Activated CD8-positive, alpha-beta memory T cell treated with anti-CD3 and anti-CD28 coated beads for 24 hours (primary cell): ENCODE measurements around the gene BNIP3.

Experiments used
- DNase-seq: peaks from one replicate; pipeline ENCODE4 v3.0.0-alpha.2; 2020

Gene BNIP3

DNA sequence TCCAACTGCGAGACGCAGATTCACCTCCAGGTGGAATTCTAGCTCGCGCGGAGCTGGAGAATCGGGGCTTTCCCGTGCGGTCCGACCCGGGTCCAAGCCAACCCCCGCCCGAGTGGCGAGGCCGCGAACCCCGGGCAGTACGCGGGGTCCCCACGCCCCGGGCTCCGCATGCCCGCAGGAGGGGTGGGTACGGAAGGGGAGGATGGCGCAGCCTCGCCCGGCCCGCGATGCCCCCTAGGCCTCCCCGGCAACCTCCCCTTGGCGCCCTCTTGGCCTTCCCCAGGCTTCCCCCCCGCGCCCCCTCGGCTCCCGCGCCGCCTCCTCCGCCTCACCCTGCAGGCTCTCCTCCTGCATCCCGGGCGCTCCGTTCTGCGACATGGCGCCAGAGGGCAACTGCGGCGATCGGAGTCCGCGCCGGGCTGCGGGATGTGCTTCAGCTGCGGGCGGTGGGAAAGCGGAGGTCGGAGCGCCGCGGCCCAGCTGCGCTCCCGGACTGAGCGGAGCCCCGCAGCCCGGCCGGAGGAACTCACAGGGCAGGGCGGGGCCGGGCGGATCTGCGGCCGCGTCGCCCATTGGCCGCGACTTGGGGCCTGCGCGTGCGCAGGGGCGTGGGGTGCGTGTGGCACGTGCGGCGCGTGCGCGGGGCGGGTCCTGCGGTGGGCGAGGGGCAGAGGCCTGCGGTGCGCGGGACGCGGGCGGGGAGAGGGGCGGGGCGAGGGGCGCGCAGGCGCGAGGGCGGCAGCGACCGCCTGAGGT lies at the start of gene BNIP3:
Gene BNIP3 (minus strand): TSS at position 495 of the 756 bp plus-strand sequence. CDS start 117 bp downstream, at position 378.
- DNase-seq, result peak; percentile 96

DNA sequence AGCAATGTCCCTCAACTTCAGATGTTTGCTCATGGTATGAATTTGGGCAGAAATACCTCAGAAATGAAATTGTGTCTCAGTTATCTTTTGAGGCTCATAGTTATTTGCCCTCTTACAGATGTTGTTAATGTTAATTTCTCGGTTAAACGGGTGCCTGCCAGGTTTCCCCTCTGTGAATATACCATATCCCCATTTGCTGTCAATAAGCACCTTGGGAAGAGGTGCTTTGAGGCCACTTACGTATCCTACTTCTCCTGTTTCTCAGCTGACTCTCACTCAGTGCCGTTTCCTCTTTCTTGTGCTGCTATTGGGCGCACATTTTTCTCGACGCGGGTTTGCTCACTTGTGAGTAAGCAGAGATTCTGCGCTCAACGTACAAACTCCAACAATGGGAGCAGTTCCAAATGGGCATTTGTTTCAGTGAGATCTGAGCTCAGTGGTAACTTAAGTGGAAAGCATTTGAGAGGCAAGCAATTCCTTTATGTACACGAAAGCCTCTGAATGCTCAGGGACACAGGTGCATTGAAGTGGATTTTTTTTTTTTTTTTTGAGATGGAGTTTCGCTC lies 49.3 kb upstream of the BNIP3 start:
- no peak for DNase-seq

GRCh38 chr10:132028706-132029105 lies 47.0 kb upstream of the BNIP3 start:
- no peak for DNase-seq

- no peak for DNase-seq
Measured at GRCh38 chr10:132027423-132027983, 45.8 kb upstream of the BNIP3 start.

- peak; percentile 91 for DNase-seq
Measured at GRCh38 chr10:132023092-132023811, 41.5 kb upstream of the BNIP3 start.

GRCh38 chr10:132022241-132022640 lies 40.5 kb upstream of the BNIP3 start:
- no peak for DNase-seq

GRCh38 chr10:132021504-132022143 lies 39.9 kb upstream of the BNIP3 start:
- no peak for DNase-seq

DNA sequence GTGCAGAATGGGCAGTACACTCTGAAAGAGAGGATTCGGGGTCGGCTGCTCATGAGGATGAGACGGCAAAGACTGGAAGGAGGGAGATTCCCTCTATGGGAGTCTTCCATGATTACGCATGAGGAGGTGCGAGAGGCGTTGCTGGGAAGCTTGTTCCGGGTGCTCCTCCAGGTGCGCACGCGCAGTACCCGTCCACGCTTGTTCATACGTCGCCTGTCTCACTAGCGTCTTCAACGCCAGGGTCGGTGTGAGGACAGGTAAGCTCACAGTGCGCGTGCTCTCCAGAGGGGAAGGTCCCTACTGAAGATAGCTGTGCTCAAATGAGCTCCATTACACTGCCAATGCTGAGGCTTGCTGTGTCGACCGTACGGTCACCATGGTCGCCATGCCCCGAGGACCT lies 39.3 kb upstream of the BNIP3 start:
- DNase-seq, result no peak

DNA sequence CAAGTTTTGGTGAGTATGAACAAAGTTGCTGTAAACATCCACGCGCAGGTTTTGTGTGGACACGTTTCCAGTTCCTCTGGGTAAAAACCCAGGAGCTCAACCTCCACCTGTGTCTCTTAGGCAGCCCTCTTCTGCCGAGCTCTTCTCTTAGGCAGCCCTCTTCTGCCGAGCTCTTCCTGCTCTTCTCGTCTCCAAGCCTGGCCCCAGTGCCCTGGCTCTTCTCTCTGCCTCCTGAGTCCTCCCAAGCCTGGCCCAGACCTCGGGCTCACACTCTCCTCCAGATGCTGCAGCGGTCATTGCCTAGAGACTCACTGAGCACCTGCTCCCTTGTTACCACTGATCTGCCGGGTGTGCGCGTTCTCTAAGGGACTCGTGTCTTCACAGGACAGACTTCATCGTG lies 38.7 kb upstream of the BNIP3 start:
- no peak for DNase-seq

- no peak for DNase-seq
Measured at GRCh38 chr10:132019366-132019765, 37.6 kb upstream of the BNIP3 start.

- DNase-seq, result no peak
Measured at GRCh38 chr10:132018446-132018845, 36.7 kb upstream of the BNIP3 start.

- no peak for DNase-seq
Measured at GRCh38 chr10:132016514-132016913, 34.8 kb upstream of the BNIP3 start.

DNA sequence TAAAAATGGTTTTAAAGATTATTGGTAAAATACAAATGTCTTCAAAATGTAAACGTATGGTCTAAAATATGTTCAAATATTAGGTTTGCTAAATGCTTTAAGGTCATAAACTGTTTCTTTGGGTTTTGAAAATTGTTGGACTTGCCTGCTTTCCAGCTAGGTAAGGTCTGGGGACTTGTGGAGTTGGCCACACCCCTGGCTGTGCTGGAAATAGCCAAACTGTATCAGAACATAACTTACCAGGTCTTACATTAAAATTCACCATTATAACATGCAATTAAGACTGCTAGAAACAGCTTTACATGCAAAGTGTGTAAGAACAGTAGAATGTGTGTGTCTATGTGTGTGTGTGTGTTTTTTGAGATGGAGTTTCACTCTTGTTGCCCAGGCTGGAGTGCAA lies 29.7 kb upstream of the BNIP3 start:
- no peak for DNase-seq

GRCh38 chr10:132011024-132011423 lies 29.3 kb upstream of the BNIP3 start:
- DNase-seq, result no peak

GRCh38 chr10:132010483-132010882 lies 28.8 kb upstream of the BNIP3 start:
- no peak for DNase-seq

DNA sequence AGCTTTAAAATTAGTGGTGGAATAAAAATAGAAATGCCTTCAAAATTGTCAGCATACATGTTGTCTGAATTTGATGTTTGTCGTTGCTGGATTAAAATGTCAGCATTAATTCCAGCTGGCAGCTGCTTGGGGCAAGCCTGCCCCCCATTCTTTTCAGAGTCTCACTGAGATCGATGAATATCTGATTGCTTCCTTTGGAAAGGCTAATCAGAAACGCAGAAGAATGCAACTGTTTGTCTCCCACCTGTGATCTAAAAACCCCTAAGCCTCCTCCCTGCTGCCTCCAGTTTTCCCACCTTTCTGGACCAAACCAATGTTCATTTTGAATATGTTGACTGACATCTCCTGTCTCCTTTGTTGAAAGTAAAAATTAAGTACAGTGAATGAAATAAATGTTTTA lies 27.9 kb upstream of the BNIP3 start:
- DNase-seq, result no peak

DNA sequence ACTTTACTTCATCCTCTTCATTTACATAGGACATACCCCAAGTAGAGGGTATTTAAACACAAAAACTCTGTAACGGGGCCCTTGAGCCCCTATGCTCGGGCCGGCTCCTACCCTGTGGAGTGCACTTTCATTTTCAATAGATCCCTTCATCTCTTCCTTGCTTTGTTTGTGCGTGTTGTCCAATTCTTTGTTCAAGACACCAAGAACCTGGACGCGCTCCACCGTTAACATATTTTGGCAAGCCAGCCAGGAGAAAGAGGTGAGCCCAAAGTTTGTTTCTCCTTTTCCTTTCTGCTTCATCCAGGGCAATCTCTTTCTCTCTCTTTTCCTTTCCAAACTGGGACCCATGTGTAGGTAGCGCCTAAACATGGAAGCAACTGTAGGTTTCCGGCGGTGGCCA lies 26.0 kb upstream of the BNIP3 start:
- DNase-seq, result no peak

- DNase-seq, result no peak
Measured at GRCh38 chr10:132006966-132007365, 25.2 kb upstream of the BNIP3 start.

DNA sequence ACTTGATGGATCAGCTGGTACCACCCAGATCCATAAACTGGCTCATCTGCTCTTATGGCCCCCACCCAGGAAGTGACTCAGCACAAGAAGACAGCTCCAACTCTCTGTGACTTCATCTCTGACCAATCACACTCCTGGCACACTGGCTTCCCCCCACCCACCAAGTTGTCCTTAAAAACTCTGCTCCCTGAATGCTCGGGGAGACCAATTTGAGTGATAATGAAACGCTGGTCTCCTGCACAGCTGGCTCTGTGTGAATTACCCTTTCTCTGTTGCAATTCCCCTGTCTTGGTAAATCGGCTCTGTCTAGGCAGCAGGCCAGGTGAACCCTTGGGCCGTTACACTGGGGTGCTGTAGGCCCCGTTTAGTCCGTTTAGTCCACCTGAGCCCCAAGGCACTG lies 23.4 kb upstream of the BNIP3 start:
- no peak for DNase-seq

- DNase-seq, result no peak
Measured at GRCh38 chr10:132004052-132004451, 22.3 kb upstream of the BNIP3 start.

DNA sequence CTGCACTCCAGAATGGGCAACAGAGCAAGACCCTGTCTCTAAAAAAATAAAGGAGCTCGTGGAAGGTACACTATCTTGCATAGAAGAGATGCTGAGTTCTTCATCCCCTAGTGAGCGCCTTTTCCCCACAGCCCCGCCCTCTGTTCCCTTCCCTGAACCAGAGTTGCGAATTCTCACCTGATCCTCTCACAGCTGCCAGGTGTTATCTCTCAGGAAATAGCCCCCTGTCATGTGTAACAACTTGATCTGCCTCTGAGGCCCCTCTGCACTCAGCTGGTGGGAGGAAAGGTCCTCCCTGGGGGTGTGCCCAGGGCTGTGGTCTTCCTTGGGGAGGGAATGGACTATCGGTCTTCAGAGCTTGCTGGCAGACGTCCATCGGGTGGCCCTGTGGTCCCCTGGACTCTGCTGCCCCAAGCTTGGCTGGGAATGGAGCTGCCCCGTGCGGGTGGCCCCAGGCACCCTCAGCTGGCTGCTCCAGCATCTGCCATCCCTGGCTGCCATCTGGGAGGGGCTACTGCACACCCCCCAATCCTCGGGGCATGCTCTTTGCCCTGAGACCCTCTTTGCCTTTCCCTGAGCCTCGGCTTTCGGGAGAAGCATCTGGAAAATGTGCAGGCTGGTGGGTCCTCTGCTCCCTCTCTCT lies 21.7 kb upstream of the BNIP3 start:
- DNase-seq, result no peak

- no peak for DNase-seq
Measured at GRCh38 chr10:132002004-132002403, 20.3 kb upstream of the BNIP3 start.
